NCI-H226 (cell line): Measurements from ENCODE around the gene CAD.

Experiments
- DNase-seq: peaks from one replicate; pipeline ENCODE4 v3.0.0-alpha.2; 2015

Gene CAD

GRCh38 chr2:27231921-27232320, 14.8 kb downstream of the CAD start:
- no peak for DNase-seq

- no peak for DNase-seq
Measured at GRCh38 chr2:27233341-27233740, 16.2 kb downstream of the CAD start.

GRCh38 chr2:27236136-27236535, 19.0 kb downstream of the CAD start:
- DNase-seq, result no peak

- no peak for DNase-seq
Measured at GRCh38 chr2:27236626-27237025, 19.5 kb downstream of the CAD start.

- no peak for DNase-seq
Measured at GRCh38 chr2:27237341-27237945, 20.3 kb downstream of the CAD start.

- DNase-seq, result no peak
Measured at GRCh38 chr2:27238976-27239375, 21.8 kb downstream of the CAD start.

GRCh38 chr2:27240406-27240805, 23.2 kb downstream of the CAD start:
- no peak for DNase-seq

GRCh38 chr2:27241761-27242613, 24.8 kb downstream of the CAD start:
- no peak for DNase-seq

- DNase-seq, result no peak
Measured at GRCh38 chr2:27242614-27242951, 25.4 kb downstream of the CAD start.

GRCh38 chr2:27243391-27244130, 26.4 kb downstream of the CAD start:
- DNase-seq, result no peak

GRCh38 chr2:27245116-27245515, 27.9 kb downstream of the CAD start:
- no peak for DNase-seq

- DNase-seq, result no peak
Measured at GRCh38 chr2:27245626-27246025, 28.5 kb downstream of the CAD start.

- DNase-seq, result no peak
Measured at GRCh38 chr2:27247893-27248292, 30.7 kb downstream of the CAD start.

- no peak for DNase-seq
Measured at GRCh38 chr2:27249159-27249890, 32.2 kb downstream of the CAD start.

GRCh38 chr2:27249891-27250651, 32.9 kb downstream of the CAD start:
- no peak for DNase-seq

GRCh38 chr2:27250652-27251379, 33.6 kb downstream of the CAD start:
- no peak for DNase-seq

GRCh38 chr2:27251766-27252165, 34.6 kb downstream of the CAD start:
- no peak for DNase-seq

- peak; percentile 41 for DNase-seq
Measured at GRCh38 chr2:27255187-27255586, 38.0 kb downstream of the CAD start.

GRCh38 chr2:27255660-27256059, 38.5 kb downstream of the CAD start:
- DNase-seq, result no peak

GRCh38 chr2:27256855-27257454, 39.8 kb downstream of the CAD start:
- DNase-seq, result no peak

- no peak for DNase-seq
Measured at GRCh38 chr2:27258051-27258450, 40.9 kb downstream of the CAD start.
